G401 (cell line): ENCODE results near the gene ADAMTSL3. TPM values are rescaled to one million over a fixed set of nuclear protein-coding genes. Genes with fewer than 3 reads are reported as not detected.
"Not testable (repeated sequence)": the region's sequence is repeated elsewhere in the genome, so short reads cannot be mapped to it uniquely, and the experiment has no call there.

Source experiments
- DNase-seq: peaks from one replicate; pipeline ENCODE4 v3.0.0-alpha.2; 2015; ENCODE audit warnings: low spot score
- in situ Hi-C: cut with HindIII; loops from 2 replicates; pipeline ENCODE4 v1.10.0; 2016; ENCODE audit warnings: low sequenced_read_pairs, mixed read lengths
- total RNA-seq: library from RNA; depleted of rRNA; stranded (reverse); fragments of >200 nt; shearing (Covaris generic); gene quantifications from 2 replicates; pipeline ENCODE4 v1.2.3, GENCODE V29; 2014

ADAMTSL3 gene
- total RNA-seq, 1 experiment from 2014 or later = 0.10 TPM

DNA sequence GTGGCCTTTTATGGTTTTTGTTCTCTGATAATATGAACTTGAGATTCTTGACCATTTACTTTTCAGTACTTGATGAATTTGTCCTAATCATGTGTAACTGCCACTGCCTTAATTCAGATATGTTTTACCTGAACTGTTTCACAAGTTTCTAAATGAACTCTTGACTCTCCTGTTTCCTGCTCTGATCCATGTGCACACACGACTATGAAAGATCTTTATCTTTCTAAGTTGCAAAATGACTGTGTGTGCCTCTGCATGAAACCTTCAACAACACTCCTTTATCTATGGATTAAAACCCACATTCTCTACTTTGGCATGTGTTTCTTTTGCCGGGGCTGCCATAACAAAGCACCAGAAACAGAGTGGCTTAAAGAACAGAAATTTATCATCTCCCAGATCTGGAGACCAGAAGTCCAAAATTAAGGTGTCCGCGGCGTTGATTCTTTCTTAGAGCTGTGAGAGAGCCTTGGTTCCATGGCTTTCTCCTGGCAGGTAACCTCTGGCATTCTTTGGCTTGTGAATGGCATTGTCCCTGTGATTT lies 275.0 kb downstream of the ADAMTSL3 start:
- in situ Hi-C loops = no loop called here

GRCh38 chr15:83929619-83930018 lies 275.7 kb downstream of the ADAMTSL3 start:
- DNase-seq = no peak
- in situ Hi-C loops = no loop called here

More for the DNA sequence above, 275.0 kb downstream of the ADAMTSL3 start:
- no peak for DNase-seq

DNA sequence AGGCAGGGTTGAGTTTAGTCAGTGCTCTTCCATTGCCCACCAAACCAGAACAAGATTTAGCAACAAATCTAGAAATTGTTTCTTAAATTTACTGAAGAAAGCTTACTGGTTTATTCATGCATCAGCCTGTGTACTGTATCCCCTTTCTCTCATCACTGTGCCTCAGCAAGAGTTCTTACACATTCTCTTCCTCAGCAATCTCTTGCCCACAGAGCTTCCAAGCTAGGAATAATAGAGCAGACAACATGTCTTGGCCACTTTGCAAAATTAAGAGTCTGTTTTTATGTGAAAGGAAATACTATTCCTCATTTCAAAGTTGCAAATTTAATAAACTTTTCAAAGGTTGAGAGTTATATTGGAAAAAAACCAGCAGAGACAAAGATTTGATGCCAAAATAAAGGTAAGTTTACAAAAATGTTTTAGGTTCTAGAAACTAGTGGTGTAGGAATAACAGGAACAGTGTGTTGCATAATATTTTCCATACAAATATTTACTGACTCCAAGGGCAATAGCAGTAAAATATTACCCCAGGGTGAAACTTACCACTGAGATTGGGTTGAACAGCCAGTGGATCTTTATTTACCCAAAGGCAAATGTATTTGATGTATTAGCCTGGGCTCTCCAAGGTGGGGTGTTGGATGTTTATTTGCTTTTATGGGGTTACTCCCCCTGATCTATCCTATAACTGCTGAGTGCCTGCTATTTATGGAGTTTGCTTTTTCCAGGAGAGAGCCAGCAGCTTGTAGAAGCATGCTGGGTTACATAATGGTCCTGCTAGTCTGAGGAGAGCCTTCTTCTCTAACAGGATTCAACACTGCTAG lies 276.7 kb downstream of the ADAMTSL3 start:
- peak; percentile 2 for DNase-seq
- in situ Hi-C loops = no loop called here

GRCh38 chr15:83935774-83936173 lies 281.9 kb downstream of the ADAMTSL3 start:
- in situ Hi-C loops = no loop called here

DNA sequence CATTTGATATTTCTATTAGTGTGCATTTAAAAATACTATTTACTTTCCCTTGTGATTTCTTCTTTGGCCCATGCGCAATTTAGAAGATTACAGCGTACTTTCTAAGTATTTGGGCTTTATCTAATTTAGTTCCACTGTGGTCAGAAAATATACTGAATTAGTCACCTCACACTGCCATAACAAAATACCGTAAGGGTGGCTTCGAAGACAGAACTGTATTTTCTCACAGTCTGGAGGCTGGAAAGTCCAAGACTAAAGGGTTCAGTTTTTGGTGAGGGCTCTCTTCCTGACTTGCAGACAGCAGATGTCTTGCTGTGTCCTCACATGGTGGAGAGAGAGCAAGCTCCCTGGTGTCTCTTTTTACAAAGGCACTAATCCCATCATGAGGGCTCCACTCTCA lies 286.2 kb downstream of the ADAMTSL3 start:
- in situ Hi-C loops = no loop called here
- no peak for DNase-seq

More at GRCh38 chr15:83935774-83936173, 281.9 kb downstream of the ADAMTSL3 start:
- no peak for DNase-seq

DNA sequence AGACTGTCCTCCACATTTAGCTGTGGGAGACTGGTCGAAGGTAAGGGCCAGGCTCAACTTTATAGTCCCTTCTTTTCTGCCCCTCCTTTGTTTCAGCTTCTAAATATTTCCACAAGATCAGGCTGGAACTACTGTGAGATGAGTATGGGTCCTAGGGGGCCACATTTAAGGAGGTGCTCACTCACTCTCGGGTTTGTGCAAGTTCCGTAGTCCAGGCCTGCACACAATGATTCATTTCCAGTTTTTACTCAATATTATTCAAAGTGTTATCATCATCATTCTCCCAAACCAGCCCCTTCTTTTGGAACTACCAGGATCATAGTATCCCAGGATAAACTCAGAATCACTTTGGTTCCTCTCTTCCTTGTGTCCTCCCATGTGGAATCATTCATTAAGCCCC lies 289.1 kb downstream of the ADAMTSL3 start:
- in situ Hi-C loops = no loop called here
- DNase-seq = no peak

- no peak for DNase-seq
- in situ Hi-C loops = no loop called here
Measured at GRCh38 chr15:83943849-83944404, 290.0 kb downstream of the ADAMTSL3 start.

- in situ Hi-C loops = no loop called here
- DNase-seq = no peak
Measured at GRCh38 chr15:83947156-83947555, 293.2 kb downstream of the ADAMTSL3 start.

GRCh38 chr15:83954506-83954905 lies 300.6 kb downstream of the ADAMTSL3 start:
- in situ Hi-C loops = no loop called here
- no peak for DNase-seq

- DNase-seq = no peak
- in situ Hi-C loops = no loop called here
Measured at GRCh38 chr15:83955806-83956265, 301.9 kb downstream of the ADAMTSL3 start.

GRCh38 chr15:83956887-83957286 lies 303.0 kb downstream of the ADAMTSL3 start:
- no peak for DNase-seq
- in situ Hi-C loops = no loop called here

DNA sequence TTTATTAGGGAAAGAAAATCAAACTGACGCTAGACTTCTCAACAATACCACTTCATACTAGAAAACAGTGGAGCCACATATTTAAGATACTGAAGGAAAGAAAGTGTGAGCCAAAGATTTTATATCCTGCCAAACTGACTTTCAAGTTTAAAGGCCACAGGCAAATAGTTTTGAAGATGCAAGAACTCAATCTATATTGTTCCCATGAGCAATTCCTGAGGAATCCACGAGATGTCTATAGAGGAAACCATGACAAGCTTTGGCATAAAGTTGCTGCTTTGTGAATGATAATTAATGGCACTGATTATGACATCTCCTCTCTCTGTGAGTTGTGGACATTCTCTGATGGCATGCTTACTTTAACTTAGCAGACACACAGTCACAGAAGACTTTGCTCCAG lies 305.6 kb downstream of the ADAMTSL3 start:
- no peak for DNase-seq
- in situ Hi-C loops = no loop called here

GRCh38 chr15:83960192-83960829 lies 306.4 kb downstream of the ADAMTSL3 start:
- in situ Hi-C loops = no loop called here
- DNase-seq = no peak

DNA sequence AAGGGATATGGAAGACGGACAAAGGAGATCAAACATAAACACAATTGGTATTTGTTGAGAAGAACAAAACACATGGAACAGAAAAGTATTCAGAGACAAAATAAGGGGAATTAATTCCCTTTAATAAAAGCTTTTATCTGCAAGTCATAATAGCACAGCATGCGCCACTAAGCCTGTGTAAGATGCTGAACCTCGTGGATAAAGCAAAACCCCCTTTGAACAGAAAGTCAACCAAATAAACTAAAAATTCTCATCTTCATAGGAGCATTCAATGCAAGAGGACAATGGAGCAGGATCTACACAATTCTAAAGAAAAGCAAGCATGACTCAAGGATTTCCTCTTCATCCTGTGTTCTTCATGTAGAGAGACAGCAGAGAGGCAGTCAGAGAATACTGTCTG lies 307.4 kb downstream of the ADAMTSL3 start:
- no peak for DNase-seq
- in situ Hi-C loops = no loop called here

DNA sequence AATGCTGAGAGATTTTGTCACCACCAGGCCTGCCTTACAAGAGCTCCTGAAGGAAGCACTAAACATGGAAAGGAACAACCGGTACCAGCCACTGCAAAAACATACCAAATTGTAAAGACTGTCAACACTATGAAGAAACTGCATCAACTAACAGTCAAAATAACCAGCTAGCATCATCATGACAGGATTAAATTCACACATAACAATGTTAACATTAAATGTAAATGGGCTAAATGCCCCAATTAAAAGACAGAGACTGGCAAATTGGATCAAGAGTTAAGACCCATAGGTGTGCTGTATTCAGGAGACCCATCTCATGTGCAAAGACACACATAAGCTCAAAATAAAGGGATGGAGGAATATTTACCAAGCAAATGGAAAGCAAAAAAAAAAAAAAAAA lies 311.0 kb downstream of the ADAMTSL3 start:
- DNase-seq = not testable (repeated sequence)

GRCh38 chr15:83970295-83970890 lies 316.5 kb downstream of the ADAMTSL3 start:
- DNase-seq = no peak
- in situ Hi-C loops = no loop called here

More for the DNA sequence above, 311.0 kb downstream of the ADAMTSL3 start:
- in situ Hi-C loops = not testable (repeated sequence)

DNA sequence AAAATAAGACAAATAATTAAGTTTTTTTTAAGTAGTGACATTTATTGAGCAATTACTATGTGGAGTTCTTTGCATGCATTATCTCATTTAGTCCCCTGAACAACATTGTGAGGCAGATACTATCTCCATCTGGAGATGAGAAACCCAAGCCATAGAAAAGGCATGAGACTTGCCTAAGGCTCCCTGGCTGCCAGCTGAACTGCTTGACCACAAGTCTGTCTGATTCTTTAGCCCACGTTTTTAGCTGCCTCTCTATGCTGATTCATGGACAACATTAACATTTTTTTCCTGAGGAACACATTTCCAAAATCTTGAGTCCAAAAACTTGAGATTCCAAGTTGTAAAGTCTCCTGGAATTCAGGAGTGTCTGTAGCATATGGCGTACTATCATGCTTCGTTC lies 318.1 kb downstream of the ADAMTSL3 start:
- in situ Hi-C loops = no loop called here
- no peak for DNase-seq

DNA sequence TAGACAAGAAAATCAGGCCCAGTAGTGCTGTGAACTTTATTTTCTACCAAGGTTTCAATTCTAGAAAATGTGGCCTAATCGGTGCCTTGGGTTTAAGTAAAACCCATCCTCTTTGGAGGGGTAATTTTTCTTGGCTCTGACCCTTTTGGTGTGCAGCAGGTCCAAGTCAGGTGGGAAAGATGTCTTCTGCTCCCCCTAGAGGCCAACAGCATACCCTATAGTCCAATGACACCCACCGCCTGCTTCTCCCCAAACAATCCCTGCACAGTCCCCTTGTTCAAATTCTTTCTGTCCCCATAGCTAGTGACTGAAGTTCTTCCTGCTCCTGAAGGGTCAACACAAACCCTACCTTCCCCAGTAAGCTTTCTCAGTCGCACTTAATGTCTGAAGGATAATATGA lies 319.9 kb downstream of the ADAMTSL3 start:
- in situ Hi-C loops = no loop called here
- no peak for DNase-seq

DNA sequence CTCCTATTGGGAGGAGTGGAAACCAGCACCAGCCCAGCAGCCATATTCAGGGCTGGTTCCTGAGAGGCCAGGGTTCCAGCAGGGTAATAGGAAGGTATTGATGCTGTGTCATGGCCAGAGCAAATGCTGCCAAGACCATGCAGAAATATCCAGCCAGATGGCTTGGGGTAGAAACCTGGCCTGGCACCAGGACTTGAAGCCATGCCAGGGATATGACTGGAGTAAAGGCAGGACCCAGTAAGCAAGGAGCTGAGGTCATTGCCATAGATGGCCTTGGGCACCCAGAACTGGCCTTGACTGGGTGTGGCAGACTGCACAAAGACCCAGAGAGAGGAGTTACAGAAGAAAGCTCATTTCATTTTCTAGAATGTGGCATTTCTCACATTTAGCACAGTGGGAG lies 324.1 kb downstream of the ADAMTSL3 start:
- peak; percentile 80 for DNase-seq
- in situ Hi-C loops = no loop called here

DNA sequence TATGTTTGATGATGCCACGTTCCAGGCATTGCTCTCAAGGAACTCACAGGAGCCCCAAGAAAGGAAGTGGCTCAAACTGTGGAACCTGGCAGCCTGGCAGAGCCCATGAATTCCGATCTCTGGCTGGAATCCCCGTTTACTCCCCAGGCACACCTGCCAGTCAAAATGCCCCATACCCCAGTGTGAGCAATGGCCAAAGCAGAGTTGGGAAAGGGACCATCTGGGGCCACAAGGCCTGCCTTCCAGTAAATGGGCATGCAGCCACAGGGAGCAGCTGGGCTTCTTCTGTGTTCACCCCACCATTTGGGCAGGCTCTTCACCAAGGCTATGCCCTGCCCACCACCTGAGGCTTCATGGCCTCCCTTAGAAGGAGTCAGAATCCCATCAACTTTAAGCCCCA lies 324.7 kb downstream of the ADAMTSL3 start:
- in situ Hi-C loops = no loop called here
- peak; percentile 58 for DNase-seq
